Activated CD4-positive, alpha-beta T cell treated with anti-CD3 and anti-CD28 coated beads, Interleukin-2, amount 50 U/mL, for 1 hour (primary cell): ENCODE measurements around the gene RASGRP2.

ENCODE experiments used
- DNase-seq: peaks from one replicate; pipeline ENCODE4 v3.0.0-alpha.2; 2020

The RASGRP2 gene

GRCh38 chr11:64743591-64744543 lies at the start of gene RASGRP2:
RASGRP2 (minus strand) TSS chr11:64744142; CDS start chr11:64742866, 1,276 bp downstream.
- DNase-seq, result peak; percentile 88

GRCh38 chr11:64792482-64792881 lies 48.5 kb upstream of the RASGRP2 start:
- no peak for DNase-seq

GRCh38 chr11:64791781-64792291 lies 47.9 kb upstream of the RASGRP2 start:
- no peak for DNase-seq

DNA sequence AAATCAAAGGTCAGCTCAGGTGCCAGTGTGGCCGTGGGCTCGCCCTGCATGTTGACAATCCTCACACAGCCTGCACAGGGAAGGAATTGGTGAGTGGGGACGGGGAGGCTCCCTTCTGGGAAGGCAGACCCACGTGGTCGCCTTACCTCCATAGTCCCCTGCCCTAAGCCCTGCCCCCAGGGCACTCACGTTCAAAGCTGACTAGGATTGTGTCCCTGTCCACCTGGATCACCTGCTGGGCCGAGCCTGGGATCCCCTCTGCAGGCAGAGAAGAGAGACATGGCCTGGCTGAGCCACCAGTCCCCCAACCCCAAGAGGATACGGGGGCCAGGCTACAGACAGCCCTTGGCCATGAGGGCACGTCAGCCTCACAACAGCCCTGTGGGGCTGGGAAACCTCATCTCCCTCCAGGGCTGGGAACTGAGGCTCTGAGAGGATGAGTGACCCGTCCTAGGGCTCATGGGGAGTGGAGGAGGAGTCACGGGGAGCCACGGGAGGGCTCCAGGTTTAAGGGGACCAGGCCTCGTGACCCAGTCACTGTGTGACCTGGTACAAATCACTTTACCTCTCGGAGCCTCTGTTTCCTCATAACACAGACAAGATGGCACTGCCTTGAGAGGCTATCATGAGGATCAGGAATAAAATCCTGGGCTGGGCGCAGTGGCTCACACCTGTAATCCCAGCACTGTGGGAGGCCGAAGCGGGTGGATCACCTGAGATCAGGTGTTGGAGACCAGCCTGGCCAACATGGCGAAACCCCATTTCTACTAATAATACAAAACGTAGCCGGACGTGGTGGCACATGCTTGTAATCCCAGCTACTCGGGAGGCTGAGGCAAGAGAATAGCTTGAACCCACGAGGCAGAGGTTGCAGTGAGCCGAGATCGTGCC lies 46.5 kb upstream of the RASGRP2 start:
- DNase-seq, result no peak

GRCh38 chr11:64789331-64790204 lies 45.6 kb upstream of the RASGRP2 start:
- DNase-seq, result no peak

GRCh38 chr11:64788321-64789215 lies 44.6 kb upstream of the RASGRP2 start:
- DNase-seq, result no peak

DNA sequence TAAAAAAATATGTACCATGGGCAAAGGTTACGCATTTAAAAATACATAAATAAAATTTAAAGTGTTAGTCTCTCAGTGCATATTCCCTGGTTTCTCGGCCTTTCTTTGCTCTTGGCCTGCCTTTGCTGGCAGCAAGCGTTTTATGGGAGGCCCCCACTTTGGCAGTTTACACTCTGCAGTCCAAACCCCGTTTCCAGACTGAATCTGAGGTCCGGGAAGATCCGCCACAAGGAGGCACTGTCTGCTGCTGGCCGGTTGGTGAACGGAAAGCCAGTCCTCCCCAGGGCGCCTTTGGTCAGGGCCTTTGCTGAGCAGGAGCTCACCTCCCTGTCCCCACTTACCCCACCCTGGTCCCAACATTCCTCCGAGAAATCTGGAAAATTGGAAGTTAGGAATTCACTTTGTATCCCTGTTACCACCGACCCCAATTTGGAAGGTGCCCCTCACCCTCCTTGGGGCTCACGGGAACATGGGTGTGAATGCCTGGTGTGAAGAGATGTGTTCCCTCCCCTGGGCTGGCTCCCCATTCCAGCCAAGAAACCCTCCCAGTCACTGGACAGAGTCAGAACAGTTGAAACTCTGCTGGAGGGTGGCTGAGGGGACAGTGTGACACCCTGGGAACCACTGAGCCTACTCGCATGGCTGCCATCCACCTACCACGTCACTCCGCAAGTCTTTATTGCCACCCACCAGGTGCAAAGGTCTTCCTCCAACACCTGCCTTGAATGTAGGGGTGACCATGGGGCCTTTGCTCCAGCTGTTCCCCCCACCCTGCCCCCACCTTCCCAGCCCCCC lies 43.8 kb upstream of the RASGRP2 start:
- DNase-seq, result peak; percentile 70

DNA sequence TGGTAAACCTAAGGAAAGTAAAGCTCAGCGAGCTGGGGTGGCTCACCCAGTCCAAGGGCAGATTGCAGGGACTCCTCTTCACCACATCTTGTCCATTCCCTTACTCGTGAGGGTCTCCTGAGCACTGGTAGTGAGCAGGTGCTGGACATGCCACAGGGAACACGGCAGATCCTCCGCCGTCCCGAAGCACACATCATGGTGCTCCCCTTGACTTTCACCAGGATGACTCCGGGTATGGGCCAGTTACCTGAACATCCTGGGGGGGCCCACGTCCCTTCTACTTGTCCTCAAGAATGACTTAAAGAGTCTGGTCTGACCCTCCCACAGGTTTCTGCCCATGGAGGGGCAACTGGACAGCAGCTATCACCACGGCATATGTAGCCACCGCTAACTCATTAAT lies 42.4 kb upstream of the RASGRP2 start:
- DNase-seq, result no peak

DNA sequence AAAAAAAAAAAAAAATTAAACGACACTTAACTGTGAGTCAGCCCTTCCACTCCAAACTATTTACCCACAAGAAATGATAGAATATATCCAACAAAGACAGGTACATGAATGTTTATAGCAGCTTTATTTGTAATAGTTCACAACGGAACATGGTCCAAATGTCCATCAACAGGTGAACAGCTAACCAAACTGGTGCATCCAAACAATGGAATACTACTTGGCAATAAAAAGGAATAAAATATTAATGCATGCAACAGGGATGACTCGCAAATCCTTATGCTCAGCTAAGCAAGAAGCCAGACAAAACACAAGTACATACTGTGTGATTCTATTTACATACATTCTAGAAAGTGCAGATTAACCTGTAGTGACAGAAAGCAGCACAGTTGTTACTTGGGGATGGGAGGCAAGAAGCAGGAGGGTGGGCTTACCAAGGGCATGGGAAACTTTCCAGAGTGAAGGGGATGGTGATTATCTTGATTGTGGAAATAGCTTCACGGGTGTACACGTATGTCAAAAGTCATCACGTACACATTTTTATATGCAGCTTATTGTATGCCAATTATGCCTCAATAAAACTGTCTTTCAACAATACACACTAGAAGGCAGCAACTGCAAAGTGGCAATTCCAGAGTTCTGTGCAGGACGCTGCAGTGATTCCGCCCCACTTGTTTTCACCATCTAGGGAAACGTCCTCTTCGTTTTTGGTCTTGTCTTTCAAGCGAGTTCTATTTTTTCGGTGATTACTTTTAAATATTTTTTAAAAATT lies 41.1 kb upstream of the RASGRP2 start:
- DNase-seq, result no peak

DNA sequence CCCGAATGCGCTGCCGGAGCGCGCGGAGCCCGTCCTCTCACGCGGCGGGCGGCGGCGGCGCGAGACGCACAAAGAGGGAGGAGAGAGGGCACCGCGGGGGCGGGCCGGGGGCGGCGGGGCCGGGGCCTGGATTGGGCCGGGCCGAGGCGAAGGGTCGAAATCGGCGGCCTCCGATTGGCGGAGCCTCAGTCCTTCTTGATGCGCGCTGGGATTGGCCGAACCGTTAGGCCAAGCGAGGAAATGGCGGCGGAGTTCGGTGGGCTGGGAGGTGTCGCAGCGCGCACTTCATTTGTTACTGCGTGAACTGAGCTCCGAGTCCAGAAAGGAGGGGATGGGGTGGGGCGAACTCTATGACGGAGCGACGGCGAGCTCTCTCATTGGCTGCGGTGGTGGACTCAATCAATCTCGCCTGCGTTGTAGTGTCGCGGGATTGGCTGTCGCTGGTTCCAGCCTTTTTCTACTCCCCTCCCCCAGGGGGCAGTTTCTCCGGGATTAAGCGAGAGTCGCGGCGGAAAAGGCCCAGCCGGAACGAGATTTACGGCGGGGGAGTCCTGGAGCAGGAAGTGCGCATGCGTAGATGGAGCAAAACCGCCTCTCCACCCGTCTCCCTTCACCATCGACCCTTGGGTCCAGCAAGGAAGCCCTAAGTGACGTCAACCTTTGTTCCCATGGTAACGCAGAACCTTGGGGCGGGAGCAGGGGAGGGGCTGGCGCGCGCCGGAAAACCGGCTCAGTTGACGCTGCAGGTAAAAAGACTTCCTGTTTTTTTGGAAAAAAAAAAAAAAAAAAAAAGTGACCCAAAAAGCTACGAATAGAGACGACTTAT lies 34.7 kb upstream of the RASGRP2 start, which contains the start of gene SF1:
TSS of gene SF1 (minus strand) at position 70 of the 826 bp plus-strand sequence. CDS start 150 bp downstream, outside the sequence.
- peak; percentile 98 for DNase-seq

- no peak for DNase-seq
These were observed 34.2 kb upstream of the RASGRP2 start for GRCh38 chr11:64778223-64778472.

GRCh38 chr11:64777449-64778222 lies 33.7 kb upstream of the RASGRP2 start:
- peak; percentile 79 for DNase-seq

GRCh38 chr11:64776875-64777274 lies 32.9 kb upstream of the RASGRP2 start:
- DNase-seq, result no peak

DNA sequence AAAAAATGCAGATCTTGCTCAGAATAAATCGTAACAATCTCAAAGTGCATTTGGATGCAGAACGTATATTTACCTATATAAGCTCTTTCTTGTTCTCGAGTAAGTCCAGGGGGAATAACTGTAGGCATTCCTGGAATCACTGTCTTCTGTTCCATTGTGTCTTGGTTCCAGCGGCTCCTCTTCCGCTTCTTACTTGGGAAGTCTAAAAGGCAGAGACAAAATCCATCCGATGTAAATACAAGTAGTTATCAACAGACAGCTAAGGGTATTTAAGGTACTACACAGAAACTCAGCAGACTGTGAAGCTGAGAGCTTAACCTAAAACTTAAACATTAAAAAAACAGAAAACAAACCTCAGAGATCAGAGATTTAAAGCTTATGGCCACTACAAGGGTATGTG lies 32.5 kb upstream of the RASGRP2 start:
- no peak for DNase-seq

GRCh38 chr11:64774144-64774543 lies 30.2 kb upstream of the RASGRP2 start:
- DNase-seq, result no peak

GRCh38 chr11:64772303-64773018 lies 28.5 kb upstream of the RASGRP2 start:
- no peak for DNase-seq

DNA sequence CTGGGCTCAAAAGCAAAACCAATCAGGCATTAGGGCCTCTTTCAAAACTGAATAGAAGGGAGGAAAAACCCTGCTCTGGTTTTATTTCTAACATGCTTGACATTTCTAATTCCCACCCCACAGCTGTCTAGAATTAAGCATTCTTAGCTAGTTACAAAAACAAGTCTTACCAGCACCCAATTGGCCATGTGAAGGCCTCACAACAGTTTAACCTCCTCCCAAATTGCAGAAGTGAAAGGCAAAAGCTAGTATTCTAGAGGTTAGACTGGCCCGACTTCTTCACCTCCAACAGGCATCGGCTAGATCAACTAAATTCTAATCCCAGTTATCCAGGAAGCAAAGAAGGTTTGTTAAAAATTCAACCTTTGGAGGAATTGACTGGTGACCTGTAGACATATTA lies 27.9 kb upstream of the RASGRP2 start:
- DNase-seq, result no peak
